Progenitor cell of endocrine pancreas (in vitro differentiated cells): ENCODE results near the gene CD44. TPM values are rescaled to one million over a fixed set of nuclear protein-coding genes. Genes with fewer than 3 reads are reported as not detected.

Source experiments
- DNase-seq: peaks from one replicate; pipeline ENCODE4 v3.0.0; 2021; ENCODE audit warnings: low spot score; ENCODE audit not compliant: unreplicated experiment
- H3K27ac Mint-ChIP-seq: 2 replicates; pipeline ENCODE4 v1.8.0; 2021; ENCODE audit warnings: mild to moderate bottlenecking, moderate library complexity, mixed read lengths
- H3K27me3 Mint-ChIP-seq: 2 replicates; pipeline ENCODE4 v1.8.0; 2021; ENCODE audit warnings: mixed read lengths
- H3K36me3 Mint-ChIP-seq: 2 replicates; pipeline ENCODE4 v1.8.0; 2022; ENCODE audit warnings: mixed read lengths; ENCODE audit not compliant: insufficient read depth
- H3K4me1 Mint-ChIP-seq: 2 replicates; pipeline ENCODE4 v1.8.0; 2021; ENCODE audit warnings: low read depth, mixed read lengths
- H3K4me3 Mint-ChIP-seq: 2 replicates; pipeline ENCODE4 v1.8.0; 2021; ENCODE audit warnings: low read depth, mild to moderate bottlenecking, moderate library complexity, mixed read lengths
- H3K9me3 Mint-ChIP-seq: 2 replicates; pipeline ENCODE4 v1.8.0; 2021; ENCODE audit warnings: low read depth, mixed read lengths
- CTCF ChIP-seq: fragments of 200-600 bp; sonication (generic); IDR thresholded peaks from one replicate; pipeline ENCODE4 v1.5.0; 2021; ENCODE audit warnings: antibody characterized with exemption, mild to moderate bottlenecking; ENCODE audit not compliant: unreplicated experiment
- total RNA-seq: library from RNA; stranded (reverse); gene quantifications from 2 replicates; pipeline ENCODE4 v1.2.1, GENCODE V29; 2021

CD44 gene
- total RNA-seq, 1 donor from 2014 or later: 1.9 TPM

GRCh38 chr11:35167426-35167954, 28.5 kb downstream of the CD44 start:
- no peak for TF ChIP-seq CTCF
- no peak overlapping the region for H3K4me3 Mint-ChIP-seq
- no peak overlapping the region for H3K27ac Mint-ChIP-seq
- DNase-seq: no peak
- H3K27me3 Mint-ChIP-seq: peaks cover 69% of the 10 kb centered on the region
- H3K36me3 Mint-ChIP-seq: no peaks in the 10 kb centered on the region
- H3K4me1 Mint-ChIP-seq: peaks cover 5% of the 10 kb centered on the region
- no peaks in the 10 kb centered on the region for H3K9me3 Mint-ChIP-seq

DNA sequence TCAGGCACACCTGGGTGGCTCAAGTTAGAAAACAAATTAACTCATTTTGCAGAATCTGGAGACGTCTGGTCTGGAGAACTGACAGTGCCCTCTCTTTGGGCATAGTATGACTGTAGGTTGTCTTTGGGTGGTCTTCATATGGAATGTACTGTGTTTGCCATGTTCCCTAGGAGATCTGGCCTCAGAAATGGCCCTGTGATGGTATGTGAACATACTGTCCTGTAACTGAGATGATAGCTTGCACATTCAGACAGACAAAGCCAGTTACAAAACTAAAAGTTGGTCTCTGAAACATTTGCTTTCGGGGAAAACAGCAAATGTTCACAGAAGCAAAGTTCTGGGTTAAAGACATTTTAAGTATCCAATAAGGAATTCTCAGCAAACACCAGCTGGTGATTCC, 29.7 kb downstream of the CD44 start:
- H3K27me3 Mint-ChIP-seq: peaks cover 65% of the 10 kb centered on the region
- H3K4me1 Mint-ChIP-seq: peaks cover 16% of the 10 kb centered on the region
- H3K4me3 Mint-ChIP-seq: no peak overlapping the region
- TF ChIP-seq CTCF: no peak
- H3K27ac Mint-ChIP-seq: no peak overlapping the region
- no peaks in the 10 kb centered on the region for H3K36me3 Mint-ChIP-seq
- no peak for DNase-seq
- H3K9me3 Mint-ChIP-seq: no peaks in the 10 kb centered on the region

DNA sequence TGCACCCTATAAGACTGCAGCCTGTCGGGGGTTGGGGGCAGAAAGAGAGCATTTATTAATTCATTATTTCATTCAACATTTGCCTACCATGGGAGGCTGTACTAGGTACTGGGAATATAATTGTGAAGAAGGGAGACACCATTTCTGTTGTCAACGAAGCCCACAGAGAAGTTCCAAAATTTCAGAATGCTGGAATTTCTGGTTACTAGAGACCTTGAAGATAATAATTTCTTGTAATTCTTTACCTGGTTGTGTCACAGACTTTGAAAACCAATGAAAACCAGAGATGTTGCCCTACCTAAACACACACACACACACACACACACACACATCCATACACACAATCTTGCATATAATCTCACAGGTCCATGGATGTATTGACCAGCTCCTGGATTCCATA, 30.1 kb downstream of the CD44 start:
- no peak overlapping the region for H3K27ac Mint-ChIP-seq
- no peaks in the 10 kb centered on the region for H3K36me3 Mint-ChIP-seq
- H3K4me1 Mint-ChIP-seq: peaks cover 18% of the 10 kb centered on the region
- TF ChIP-seq CTCF: no peak
- no peak for DNase-seq
- H3K4me3 Mint-ChIP-seq: no peak overlapping the region
- H3K9me3 Mint-ChIP-seq: no peaks in the 10 kb centered on the region
- peaks cover 61% of the 10 kb centered on the region for H3K27me3 Mint-ChIP-seq

DNA sequence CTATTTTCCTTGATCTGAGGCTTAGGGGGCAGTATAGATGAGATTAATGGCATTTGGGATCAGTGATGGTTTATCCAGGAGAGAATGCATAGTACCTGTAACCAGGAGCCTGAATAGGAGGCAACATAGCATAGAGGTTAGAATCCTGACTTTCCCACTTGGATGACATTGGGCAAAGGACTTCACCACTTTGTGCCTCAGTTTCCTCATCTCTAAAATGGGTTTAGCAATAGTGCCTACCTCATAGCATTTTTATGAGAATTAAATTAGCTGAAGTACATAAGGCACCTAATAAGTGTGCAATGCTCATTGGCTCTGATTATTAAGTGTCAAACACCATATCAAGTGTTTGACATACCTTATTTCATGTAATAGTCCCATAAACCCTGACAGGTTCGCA, 30.8 kb downstream of the CD44 start:
- Mint-ChIP-seq H3K4me3 (no peak overlapping the region), H3K27ac (no peak overlapping the region), H3K4me1 (peaks cover 18% of the 10 kb centered on the region), H3K36me3 (no peaks in the 10 kb centered on the region), H3K9me3 (no peaks in the 10 kb centered on the region), H3K27me3 (peaks cover 60% of the 10 kb centered on the region)
- no peak for TF ChIP-seq CTCF
- DNase-seq: no peak

DNA sequence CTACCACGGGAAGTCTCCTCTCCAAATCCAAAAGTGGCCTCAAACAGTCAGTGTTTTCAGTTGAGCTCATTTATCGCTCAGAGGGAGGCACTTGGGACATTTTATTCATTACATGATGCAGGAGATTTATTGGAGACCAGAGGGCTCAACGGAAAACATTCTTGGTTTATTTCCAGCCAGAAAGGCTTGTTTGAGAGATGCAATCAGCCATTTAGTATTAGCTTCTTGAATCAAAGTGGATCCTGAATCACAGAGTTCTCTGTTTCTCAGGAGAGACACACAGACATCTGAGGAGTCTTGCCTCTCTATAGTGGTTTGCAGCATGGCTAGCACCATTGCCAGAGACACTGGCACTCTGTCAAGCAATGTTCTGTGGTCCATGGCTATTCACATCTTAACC, 31.5 kb downstream of the CD44 start:
- H3K4me3 Mint-ChIP-seq: no peak overlapping the region
- no peaks in the 10 kb centered on the region for H3K36me3 Mint-ChIP-seq
- peaks cover 66% of the 10 kb centered on the region for H3K27me3 Mint-ChIP-seq
- no peak for DNase-seq
- H3K9me3 Mint-ChIP-seq: no peaks in the 10 kb centered on the region
- H3K27ac Mint-ChIP-seq: no peak overlapping the region
- H3K4me1 Mint-ChIP-seq: peaks cover 18% of the 10 kb centered on the region
- no peak for TF ChIP-seq CTCF
